HG03378 (cell line): ENCODE measurements around the gene GOLT1B.

ENCODE experiments used
- ATAC-seq: cut with Tn5 transposase; IDR thresholded peaks from one replicate; pipeline ENCODE4 v1.9.1; 2021; ENCODE audit warnings: mild to moderate bottlenecking, moderate library complexity; ENCODE audit not compliant: unreplicated experiment

The GOLT1B gene

GRCh38 chr12:21561158-21561557 is 59.6 kb downstream of the GOLT1B start:
- ATAC-seq: no peak

- no peak for ATAC-seq
Observed at GRCh38 chr12:21562859-21563258, 61.3 kb downstream of the GOLT1B start.

DNA sequence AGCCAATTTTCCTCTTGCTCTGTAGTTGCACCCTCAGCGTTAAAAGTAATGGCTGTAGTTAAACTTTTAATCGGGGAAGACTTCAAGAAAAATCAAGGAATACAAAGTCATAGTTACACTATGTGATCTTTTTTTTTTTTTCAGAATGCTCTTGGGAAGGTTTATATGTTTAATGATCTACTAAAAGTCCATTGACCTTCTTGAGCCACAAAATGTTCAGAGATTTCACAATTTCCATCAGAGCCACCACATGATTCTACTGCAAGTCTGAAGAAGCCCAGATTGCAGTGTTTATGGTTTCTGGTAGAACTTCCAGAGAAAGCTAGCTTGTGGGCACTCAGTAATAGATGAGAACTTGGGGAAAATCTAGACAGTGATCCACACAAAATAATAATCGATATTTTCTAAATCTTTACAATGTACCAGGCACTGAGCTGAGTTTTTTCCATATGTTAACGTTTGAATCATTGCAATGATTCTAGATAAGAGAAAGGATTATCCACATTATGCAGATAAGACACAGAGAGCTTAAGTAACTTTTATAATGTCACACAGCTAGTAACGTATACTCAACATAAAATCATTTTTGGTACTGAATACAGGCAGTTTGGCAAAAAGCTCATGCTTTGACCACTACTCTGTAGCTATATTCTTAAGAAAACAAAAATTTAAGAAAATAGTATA is 64.8 kb downstream of the GOLT1B start:
- no peak for ATAC-seq

GRCh38 chr12:21566907-21567394 is 65.4 kb downstream of the GOLT1B start:
- ATAC-seq: no peak
